H1 (cell line): ENCODE data around the gene ZNF273.

Experiments used
- ASH2L ChIP-seq: fragments of 200-600, 300-600 bp; sonication (generic); IDR thresholded peaks from one replicate; pipeline ENCODE4 v1.7.1; 2017; ENCODE audit warnings: low read length
- RFX5 ChIP-seq: IDR thresholded peaks from 2 replicates; pipeline ENCODE4 v1.6.1; 2011; ENCODE audit warnings: low read depth, low read length, improper control_type of control experiment, borderline replicate concordance
- SIRT6 ChIP-seq: IDR thresholded peaks from one replicate; pipeline ENCODE4 v1.7.1; 2012; ENCODE audit warnings: low read length, inconsistent platforms
- SUZ12 ChIP-seq: fragments of 200-600 bp; sonication (generic); IDR thresholded peaks from 2 replicates; pipeline ENCODE4 v1.6.1; 2012; ENCODE audit warnings: mild to moderate bottlenecking, inconsistent platforms, low read length, moderate library complexity, mixed read lengths
- ZNF274 ChIP-seq: IDR thresholded peaks from 2 replicates; pipeline ENCODE4 v1.7.0; 2012; ENCODE audit warnings: low read length, borderline replicate concordance; ENCODE audit errors: extremely low read depth
- TF ChIP-seq, protein P1 (sequence below), 3 experiments: IDR thresholded peaks; 1 replicate in 2 of 3; 2 replicates in 1 of 3; pipeline versions ENCODE4 v1.5.1 to v1.6.1; 2011; ENCODE audit warnings: low read length in 3 of 3, mild to moderate bottlenecking in 3 of 3, inconsistent platforms in 2 of 3, low read depth in 1 of 3, moderate library complexity in 1 of 3; ENCODE audit not compliant: insufficient read depth in 1 of 3; ENCODE audit errors: control extremely low read depth in 1 of 3
- TF ChIP-seq, protein P2 (sequence below): IDR thresholded peaks from 2 replicates; pipeline ENCODE4 v1.6.1; 2012; ENCODE audit warnings: low read length, inconsistent platforms

DNA sequence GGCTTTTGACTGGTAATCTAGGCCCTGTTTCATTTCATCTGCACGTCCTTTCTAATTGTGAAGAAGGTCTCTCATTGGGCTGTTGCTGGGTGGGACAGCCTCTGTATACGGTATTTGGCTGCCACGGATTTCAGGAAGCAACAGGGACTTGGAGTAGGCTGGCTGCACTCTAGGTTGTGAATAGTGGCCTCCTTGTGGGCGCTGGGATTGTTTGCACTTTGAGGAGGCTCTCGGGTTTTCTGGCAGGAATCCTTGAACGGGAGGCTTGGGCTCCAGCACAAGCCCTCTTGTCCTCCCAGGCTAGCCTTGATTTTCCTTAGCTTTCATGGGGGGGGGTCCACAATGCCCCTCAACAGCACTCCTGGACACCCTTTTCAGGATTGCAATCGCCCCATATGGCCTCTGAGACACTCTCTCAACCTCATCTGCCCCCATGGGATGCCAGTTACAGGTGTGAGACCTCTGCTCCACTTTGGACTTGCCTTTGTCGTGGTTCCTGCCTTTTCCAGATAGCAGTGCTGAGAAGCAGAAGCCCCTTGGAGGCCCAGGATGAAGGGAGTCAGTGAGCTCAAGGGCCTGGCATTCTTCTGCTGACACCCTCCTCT, 33.9 kb upstream of the ZNF273 start:
- TF ChIP-seq SUZ12, result no peak
- TF ChIP-seq, protein P1, sequence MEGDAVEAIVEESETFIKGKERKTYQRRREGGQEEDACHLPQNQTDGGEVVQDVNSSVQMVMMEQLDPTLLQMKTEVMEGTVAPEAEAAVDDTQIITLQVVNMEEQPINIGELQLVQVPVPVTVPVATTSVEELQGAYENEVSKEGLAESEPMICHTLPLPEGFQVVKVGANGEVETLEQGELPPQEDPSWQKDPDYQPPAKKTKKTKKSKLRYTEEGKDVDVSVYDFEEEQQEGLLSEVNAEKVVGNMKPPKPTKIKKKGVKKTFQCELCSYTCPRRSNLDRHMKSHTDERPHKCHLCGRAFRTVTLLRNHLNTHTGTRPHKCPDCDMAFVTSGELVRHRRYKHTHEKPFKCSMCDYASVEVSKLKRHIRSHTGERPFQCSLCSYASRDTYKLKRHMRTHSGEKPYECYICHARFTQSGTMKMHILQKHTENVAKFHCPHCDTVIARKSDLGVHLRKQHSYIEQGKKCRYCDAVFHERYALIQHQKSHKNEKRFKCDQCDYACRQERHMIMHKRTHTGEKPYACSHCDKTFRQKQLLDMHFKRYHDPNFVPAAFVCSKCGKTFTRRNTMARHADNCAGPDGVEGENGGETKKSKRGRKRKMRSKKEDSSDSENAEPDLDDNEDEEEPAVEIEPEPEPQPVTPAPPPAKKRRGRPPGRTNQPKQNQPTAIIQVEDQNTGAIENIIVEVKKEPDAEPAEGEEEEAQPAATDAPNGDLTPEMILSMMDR (IDR thresholded peaks at IDR 0.05; ENCODE audit: control extremely low read depth in 1 of 3, insufficient read depth in 1 of 3, low read depth in 1 of 3, low read length in 3 of 3), result no peak
- TF ChIP-seq, protein P2, sequence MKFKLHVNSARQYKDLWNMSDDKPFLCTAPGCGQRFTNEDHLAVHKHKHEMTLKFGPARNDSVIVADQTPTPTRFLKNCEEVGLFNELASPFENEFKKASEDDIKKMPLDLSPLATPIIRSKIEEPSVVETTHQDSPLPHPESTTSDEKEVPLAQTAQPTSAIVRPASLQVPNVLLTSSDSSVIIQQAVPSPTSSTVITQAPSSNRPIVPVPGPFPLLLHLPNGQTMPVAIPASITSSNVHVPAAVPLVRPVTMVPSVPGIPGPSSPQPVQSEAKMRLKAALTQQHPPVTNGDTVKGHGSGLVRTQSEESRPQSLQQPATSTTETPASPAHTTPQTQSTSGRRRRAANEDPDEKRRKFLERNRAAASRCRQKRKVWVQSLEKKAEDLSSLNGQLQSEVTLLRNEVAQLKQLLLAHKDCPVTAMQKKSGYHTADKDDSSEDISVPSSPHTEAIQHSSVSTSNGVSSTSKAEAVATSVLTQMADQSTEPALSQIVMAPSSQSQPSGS, result no peak
- TF ChIP-seq RFX5, result no peak
- TF ChIP-seq SIRT6, result no peak
- no peak for TF ChIP-seq ZNF274
- TF ChIP-seq ASH2L, result no peak
